Kidney glomerular epithelial cell (primary cell): ENCODE measurements around the gene CTDP1.
"Not testable (repeated sequence)": the region's sequence is repeated elsewhere in the genome, so short reads cannot be mapped to it uniquely, and the experiment has no call there.

Experiments
- DNase-seq: peaks from one replicate; lab custom pipeline; 2025; lab: John Stamatoyannopoulos, UW

The CTDP1 gene

DNA sequence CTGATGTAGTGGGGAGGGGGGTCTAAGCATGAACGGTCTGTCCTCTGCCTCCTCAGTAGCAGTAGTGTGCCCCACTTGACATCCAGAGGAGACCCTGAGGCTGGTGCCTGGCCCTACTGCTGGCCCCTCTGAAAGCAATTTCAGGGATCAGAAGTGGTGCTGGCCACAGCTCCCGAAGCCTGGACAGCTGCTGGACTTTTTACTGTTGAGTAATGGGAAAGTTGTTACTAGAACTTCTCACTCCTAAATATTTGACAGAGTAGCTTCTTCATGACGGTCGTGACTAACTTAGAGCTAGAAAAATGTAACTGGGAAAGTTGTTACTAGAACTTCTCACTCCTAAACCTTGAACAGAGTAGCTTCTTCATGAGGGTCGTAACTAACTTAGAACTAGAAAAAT lies 23.3 kb downstream of the CTDP1 start:
- DNase-seq, result no peak

DNA sequence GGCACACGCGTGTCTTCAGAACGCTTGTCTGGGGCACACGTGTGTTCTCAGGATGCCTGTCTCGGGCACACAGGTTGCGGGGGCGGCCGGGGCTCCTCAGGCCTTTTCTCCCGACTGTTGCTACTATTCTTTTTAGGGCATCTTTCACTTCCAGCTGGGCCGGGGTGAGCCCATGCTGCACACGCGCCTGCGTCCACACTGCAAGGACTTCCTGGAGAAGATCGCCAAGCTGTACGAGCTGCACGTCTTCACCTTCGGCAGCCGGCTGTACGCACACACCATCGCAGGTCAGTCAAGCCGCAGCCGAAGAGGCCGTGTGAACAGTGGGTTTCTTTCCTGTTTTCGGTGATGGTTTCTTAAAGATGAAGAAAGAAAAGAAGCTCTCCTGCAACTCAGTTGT lies 25.0 kb downstream of the CTDP1 start:
- DNase-seq, result no peak

DNA sequence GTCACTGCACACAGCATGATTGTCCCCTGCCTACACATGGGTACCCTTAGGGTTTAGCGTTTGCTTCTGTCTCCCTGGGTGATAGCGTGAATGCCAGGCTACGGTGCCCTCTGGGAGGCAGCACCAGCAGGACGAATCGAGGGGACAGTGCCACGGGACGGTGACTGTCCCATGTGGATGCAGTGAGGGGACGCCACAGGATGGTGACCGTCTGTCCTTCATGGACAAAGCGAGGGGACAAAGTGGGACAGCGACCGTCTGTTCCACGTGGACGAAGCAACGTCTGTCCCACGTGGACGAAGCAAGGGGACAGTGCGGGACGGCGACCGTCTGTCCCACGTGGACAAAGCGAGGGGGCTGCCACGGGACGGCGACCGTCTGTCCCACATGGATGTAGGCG lies 25.7 kb downstream of the CTDP1 start:
- DNase-seq, result no peak

DNA sequence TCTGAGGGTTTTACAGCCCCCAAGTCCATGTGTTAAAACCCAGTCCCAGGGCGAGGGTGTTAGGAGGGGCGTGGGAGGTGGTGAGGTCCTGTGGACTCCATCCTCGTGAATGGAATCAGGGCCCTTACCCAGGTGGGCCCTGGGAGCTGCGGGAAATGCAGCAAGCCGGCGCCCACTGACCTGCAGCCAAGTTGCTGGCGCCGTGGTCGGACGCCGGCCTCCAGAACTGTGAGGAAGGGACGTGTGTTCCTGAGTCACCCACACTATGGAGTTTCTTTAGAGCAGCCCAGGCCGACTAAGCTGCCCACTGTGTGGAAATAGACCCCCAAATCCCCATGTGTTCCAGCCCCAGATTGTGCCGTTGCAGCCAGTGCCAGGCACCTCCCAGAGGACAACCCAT lies 26.4 kb downstream of the CTDP1 start:
- no peak for DNase-seq

DNA sequence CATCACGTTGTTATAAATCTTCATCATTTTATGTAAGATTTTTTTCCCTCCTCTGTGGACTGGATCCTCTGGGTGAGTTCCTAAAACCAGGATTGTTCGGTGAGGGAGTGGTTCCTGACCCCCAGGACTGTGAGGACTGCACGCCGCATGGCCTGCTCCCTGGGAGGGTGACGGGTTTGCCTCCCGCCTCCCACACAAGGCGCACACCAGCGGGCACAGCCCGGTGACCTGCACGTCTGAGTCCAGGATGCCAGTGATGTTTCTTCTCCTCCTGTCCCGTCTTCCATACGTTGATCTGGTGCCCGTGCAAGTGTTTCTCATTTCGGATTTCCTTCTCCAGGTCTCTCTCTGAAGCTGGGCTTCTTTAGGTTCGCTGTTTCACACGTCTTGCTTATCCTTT lies 27.1 kb downstream of the CTDP1 start:
- DNase-seq, result no peak

DNA sequence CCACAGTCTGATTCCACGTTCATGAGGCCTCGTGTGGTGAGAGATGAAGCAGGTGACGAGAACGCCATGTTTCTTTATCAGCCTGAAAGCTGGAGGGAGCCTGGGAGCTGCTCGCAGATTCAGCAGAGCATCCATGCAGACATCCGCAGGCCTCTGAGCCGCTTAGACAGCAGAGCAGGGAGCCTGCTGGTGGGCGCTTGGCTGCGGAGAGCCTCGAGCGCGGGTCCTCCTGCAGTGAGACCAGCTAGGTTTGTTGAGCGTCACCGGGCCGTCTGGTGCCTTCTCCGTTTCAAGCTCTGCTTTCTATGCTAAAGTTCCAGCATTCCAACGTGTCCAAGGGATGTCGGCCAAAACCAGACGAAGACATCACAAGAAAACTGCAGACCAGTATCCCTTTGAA lies 27.6 kb downstream of the CTDP1 start:
- DNase-seq, result no peak

DNA sequence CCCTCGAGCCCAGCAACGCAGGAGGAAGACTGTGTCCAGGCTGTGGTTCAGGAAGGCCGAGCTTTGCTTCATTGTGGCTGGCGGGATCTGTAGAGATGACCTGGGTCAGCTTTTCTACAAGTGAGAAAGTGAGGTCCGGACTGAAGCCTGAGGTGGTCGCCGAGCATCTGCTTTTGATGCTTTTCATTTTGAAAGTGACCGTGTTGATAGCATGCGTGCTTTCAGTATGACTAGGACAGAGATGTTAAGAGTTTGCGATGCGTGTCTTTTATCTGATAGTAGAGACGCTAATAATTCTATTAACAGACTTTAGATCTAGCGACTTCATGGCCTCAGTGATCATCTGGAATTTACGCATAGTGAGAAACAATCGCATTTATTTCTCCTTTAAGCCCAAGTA lies 28.1 kb downstream of the CTDP1 start:
- DNase-seq, result no peak

DNA sequence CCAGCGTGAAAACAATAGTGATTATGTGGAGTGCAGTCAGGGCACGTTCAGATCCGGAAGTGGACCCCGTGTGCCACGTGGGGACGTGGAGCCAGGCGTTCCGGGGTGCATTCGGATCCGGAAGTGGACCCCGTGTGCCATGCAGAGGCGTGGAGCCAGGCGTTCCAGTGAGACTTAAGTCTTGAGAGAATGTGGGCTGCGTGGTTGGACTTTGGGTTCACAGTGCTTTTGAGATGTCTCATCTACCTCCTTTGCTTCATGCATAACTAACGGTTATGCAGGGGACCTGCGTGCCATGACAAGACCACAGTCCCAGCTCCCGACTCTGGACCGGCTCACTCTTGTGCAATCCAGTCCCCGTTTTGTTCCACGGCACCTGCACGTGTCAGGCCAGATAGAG lies 28.8 kb downstream of the CTDP1 start:
- DNase-seq, result no peak

DNA sequence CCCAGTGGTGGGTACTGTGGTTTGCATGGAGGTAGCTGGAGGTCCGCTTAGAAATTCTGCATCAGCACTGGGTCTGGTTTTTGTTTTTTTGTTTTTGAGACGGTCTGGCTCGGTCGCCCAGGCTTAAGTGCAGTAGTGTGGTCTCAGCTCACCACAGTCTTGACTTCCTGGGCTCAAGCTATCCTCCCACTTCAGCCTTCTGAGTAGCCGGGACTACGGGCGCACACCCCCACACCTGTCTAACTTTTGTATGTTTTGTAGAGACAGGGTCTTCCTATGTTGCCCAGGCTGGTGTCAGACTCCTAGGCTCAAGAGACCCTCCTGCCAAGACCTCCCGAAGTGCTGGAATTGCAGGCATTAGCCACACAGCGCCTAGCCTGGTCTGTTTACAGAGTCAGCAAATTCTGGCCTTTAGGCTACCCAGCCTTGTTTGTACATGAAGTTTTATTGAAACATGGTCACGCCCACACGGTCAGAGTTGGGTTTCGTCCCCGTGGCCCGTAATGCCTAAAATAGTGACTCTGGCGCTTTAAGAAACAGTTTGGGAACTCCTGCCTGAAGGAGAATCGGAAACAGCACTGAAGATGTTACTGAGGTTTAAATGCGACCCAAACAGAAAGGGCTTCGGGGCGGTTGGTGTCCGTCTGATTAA lies 32.7 kb downstream of the CTDP1 start:
- no peak for DNase-seq

DNA sequence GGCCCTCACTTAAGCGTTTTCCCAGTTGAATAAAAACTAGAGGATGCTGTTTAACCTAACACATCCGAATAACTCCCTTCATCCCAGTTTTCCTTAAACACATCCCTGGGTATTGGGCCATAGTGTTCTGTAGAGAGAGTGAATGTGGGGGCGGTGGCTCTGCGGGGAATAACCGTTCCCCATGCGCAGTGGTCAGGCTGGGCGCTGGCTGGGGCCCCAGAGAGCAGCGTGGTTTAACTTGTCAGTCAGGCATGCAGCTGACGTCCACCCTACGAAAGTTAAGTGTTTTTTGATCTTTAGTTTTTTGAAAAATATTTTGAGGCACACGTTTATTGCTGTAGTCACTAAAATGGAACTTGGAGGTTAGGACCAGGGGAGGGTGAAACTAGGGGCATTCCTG lies 33.7 kb downstream of the CTDP1 start:
- no peak for DNase-seq

DNA sequence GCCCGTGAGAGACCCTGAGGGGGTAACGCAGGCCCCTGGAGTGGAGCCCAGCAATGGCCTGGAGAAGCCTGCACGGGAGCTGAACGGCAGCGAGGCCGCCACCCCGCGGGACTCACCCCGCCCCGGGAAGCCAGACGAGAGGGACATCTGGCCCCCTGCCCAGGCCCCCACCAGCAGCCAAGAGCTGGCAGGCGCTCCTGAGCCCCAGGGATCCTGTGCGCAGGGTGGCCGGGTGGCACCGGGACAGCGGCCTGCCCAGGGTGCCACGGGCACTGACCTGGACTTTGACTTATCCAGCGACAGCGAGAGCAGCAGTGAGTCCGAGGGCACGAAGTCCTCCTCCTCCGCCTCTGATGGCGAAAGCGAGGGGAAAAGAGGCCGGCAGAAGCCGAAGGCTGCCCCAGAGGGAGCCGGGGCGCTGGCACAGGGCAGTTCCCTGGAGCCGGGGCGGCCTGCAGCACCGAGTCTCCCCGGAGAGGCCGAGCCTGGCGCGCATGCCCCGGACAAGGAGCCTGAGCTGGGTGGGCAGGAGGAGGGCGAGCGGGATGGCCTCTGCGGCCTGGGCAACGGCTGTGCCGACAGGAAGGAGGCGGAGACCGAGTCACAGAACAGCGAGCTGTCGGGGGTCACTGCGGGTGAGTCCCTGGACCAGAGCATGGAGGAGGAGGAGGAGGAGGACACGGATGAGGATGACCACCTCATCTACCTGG lies 35.1 kb downstream of the CTDP1 start:
- DNase-seq, result no peak

DNA sequence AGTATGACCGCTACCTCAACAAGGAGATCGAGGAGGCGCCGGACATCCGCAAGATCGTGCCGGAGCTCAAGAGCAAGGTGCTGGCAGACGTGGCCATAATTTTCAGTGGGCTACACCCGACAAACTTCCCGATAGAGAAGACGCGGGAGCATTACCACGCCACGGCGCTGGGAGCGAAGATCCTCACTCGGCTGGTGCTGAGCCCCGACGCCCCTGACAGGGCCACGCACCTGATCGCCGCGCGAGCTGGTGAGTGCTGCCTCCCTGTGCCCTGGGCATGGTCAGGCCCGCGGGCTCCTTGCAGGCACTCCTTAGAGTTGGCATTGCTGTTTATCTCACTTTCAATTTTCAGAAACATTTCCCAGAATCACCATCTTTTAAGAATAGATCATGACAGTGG lies 35.7 kb downstream of the CTDP1 start:
- DNase-seq, result no peak

DNA sequence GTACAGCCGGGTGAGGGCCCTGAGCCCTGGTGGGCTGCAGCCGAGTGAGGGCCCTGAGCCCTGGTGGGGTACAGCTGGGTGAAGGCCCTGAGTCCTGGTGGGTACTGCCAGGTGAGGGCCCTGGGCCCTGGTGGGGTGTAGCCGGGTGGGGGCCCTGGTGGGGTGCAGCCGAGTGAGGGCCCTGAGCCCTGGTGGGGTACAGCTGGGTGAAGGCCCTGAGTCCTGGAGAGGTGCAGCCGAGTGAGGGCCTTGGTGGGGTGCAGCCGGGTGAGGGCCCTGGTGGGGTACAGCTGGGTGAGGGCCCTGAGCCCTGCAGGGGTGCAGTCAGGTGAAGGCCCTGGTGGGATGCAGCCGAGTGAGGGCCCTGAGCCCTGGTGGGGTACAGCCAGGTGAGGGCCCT lies 37.5 kb downstream of the CTDP1 start:
- DNase-seq, result no peak

DNA sequence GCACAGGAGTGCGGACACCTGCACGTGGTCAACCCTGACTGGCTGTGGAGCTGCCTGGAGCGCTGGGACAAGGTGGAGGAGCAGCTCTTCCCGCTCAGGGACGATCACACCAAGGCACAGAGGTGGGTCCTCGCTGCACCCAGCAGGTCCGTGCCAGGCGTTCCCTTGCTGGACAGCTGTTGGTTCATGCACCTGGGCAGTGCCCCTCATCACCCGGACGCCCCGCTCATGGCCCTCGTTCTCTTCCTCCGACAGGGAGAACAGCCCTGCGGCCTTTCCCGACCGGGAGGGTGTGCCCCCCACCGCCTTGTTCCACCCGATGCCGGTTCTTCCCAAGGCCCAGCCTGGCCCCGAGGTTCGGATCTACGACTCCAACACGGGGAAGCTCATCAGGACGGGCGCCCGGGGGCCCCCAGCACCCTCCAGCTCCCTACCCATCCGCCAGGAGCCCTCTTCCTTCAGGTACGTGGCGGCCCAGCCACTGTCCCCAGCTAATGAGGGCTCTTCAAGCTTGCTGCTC lies 38.0 kb downstream of the CTDP1 start:
- DNase-seq, result no peak

DNA sequence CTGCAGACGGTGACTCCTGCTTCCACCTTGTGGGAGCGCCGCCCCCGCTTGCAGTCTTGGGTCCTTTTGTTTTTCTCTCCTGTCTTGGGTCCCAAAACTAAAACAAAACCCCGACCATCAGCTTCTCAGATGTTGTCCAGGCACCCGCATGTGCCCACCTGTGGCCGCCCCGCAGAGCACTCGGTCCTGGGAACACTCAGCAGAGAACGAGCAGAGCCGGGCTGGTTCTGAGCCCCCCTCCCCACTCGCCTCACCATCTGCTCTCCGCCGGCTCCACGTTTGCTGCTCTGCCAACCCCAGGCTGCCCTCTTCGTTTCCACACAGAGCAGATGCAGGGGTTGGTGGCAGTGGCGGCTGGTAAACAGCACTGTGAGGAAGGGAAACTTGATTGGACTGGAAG lies 38.5 kb downstream of the CTDP1 start:
- DNase-seq, result no peak

DNA sequence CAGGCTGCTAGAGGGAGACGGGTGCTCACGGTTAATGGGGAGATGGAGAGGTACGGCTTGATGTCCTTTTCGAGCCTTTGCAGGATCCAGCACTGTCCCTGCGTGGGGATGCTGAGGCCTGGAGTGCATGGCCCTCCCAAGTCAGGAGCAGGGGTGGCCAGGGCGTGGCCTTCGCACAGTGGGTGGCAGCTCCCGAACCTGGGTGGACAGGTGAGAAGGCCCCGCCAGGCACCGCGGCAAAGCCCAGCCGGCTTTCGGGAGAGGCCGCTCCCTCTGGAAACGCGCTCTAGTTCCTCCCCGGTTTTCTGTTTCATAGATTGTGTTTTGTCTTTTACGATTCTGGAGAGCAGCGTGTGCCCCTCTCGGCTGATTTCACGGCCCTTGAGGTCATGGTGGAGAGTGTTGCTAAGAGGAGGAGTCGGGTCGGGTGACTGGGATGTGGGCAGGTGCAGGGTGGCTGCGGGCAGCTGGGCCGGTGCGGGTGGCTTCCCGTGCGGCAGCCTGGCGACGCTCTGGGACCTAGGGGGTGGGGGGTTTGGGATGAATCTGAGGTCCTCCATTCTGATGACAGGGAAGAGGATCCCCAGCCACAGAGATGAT lies 39.4 kb downstream of the CTDP1 start:
- no peak for DNase-seq

DNA sequence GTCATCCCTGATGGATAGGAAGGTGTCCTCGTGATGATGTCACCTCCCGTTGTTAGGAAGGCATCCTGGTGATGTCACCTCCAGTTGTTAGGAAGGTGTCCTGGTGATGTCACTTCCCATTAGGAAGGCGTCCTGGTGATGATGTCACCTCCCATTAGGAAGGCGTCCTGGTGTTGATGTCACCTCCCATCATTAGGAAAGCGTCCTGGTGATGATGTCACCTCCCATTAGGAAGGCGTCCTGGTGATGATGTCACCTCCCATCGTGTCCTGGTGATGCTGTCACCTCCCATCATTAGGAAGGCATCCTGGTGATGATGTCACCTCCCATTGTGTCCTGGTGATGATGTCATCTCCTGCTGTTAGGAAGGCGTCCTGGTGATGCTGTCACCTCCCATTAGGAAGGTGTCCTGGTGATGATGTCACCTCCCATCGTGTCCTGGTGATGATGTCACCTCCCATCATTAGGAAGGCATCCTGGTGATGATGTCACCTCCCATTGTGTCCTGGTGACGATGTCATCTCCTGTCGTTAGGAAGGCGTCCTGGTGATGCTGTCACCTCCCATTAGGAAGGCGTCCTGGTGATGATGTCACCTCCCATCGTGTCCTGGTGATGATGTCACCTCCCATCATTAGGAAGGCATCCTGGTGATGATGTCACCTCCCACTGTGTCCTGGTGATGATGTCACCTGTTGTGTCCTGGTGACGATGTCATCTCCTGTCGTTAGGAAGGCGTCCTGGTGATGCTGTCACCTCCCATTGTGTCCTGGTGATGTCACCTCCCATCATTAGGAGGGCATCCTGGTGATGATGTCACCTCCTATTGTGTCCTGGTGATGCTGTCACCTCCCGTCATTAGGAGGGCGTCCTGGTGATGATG lies 40.1 kb downstream of the CTDP1 start:
- DNase-seq, result not testable (repeated sequence)

DNA sequence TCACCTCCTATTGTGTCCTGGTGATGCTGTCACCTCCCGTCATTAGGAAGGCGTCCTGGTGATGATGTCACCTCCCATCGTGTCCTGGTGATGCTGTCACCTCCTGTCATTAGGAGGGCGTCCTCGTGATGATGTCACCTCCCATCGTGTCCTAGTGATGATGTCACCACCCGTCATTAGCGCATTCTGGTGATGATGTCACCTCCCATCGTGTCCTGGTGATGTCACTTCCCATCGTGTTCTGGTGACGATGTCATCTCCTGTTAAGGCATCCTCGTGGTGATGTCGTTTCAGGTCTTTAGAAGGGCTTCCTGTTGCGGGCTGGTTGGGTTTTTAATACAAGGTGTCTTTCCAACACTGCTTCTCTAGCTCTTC lies 40.7 kb downstream of the CTDP1 start:
- DNase-seq, result no peak

DNA sequence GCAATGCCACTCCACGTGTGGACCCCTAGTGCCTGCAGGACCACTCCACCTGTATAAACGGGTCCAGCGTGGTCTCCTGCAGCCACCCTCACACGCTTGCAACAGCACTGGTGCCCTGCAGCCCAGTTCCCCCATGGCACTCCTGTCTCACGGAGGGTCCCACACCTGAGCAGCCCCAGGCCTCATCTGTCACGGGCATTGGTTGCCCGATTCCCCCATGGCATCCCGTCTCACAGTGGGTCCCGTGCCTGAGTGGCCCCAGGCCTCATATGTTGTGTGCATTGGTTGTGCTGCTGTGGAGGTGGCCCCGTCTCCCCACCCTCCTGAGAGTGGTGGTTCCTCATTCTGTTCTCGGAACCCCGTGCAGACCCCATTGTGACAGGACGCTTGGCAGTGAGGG lies 43.4 kb downstream of the CTDP1 start:
- no peak for DNase-seq

DNA sequence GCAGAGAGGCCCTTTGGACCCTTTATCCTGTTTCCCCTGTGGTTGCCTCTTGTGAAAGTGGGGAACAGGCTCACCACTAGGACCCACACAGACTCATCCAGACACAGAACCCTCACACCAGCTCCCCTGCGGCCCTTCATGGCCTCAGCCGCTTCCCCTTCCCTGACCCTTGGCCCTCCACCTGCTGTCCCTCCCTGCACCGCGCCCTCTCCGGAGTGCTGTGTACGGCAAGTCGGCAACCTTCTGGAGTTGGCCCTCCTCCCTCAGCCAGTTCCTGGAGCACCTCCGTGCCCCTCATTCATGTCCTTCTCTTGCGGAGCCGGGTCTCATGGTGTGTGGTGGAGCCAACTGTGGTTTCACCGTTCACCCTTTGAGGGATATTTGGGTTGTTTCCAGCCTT lies 44.0 kb downstream of the CTDP1 start:
- DNase-seq, result no peak

DNA sequence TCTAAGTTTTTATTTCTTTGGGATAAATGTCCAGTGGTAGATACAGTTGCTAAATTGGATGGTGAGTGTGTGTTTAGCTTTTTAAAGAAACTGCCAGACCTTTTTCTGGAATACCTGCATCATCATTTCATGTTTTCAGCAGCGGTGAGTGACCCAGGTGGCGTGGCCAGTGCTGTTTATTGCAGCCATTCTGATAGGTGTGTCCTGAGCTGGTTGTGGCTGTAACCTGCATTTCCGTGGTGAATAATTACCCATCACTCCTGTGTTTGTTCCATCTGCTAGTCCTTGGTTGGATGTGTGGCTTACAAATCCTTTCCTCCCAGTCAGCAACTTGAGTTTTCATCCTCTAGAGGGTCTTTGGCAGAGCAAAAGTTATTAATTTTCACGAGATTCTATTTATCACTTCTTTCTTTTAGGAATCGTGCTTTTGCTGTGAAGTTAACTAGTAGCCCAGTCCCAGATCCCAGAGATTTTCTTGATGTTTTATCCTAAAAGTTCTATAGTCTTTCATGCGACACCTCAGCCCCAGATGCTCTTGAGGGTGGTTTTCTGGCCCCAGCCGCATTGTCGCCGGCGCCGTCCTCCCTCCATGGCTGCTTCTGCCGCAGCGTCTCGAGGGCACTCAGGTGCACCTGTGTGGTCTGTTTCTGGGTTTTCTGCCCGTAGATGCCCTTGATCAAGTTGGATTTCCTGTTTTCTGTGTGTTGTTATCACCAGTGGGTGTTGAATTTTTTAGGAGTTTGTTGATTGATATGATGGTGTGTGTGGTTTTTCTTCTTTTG lies 44.9 kb downstream of the CTDP1 start:
- DNase-seq, result no peak

DNA sequence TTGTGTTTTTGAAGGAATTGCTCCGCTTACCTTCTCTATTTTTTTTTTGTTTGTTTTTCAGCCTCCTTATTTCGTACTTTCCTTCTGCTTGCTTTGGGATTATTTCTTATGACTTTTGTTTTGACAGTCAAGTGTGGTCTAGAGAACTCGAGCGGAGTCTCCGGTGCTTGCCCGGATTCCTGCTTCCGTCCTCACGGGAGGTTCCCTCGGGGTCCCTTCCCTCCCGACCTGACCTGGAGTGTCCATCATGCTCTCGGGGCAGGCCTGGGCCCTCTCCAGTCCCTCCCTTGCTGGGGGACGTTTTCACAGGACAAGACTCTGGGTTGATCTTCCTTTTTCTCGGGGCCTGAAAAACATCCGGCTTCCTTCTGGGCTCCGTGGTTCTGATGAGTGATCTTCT lies 45.9 kb downstream of the CTDP1 start:
- no peak for DNase-seq
